ACHN (cell line): Measurements from ENCODE around the gene AEBP1.
"Not testable (repeated sequence)": the region's sequence is repeated elsewhere in the genome, so short reads cannot be mapped to it uniquely, and the experiment has no call there.

Source experiments
- DNase-seq: peaks from one replicate; pipeline ENCODE4 v3.0.0-alpha.2; 2015
- in situ Hi-C: cut with HindIII; loops from 2 replicates; pipeline ENCODE4 v1.10.0; 2017; ENCODE audit warnings: low sequenced_read_pairs, low pct_ligation_motif_present, low pct_unique_long_range_greater_than_20kb

AEBP1 gene

GRCh38 chr7:44124822-44125202, 20.7 kb downstream of the AEBP1 start:
- in situ Hi-C loops = no loop called here

DNA sequence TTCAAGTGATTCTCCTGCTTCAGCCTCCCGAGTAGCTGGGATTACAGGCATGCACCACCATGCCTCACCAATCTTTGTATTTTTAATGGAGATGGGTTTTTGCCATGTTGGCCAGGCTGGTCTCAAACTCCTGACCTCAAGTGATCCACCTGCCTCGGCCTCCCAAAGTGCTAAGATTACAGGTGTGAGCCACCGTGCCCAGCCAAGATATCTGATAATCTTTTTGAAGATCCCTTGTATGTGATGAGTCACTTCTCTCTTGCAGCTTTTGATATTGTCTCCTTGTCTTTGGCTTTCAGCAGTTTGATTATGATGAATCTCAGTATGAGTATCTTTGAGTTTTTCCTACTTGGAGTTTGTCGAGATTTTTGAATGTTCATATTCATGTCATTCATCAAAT, 22.4 kb downstream of the AEBP1 start:
- in situ Hi-C loops, DNase-seq: not testable (repeated sequence)

More at GRCh38 chr7:44124822-44125202, 20.7 kb downstream of the AEBP1 start:
- DNase-seq = no peak

DNA sequence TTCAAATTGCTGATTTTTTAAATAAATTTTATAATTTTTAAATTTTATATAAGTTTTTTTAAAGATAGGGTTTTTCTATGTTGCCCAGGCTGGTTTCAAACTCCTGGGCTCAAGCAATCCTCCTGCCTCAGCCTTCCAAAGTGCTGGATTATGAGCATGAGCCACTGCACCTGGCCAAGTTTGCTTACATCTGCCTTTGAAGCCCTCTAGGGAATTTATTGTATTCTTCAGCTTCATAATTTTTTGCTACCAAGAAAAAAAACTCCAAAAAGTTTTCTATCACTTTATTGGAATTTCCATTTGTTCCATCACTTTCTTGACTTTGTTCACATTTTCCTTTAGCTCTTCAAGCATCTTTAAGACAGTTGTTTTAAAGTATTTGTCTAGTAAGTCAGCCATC, 23.0 kb downstream of the AEBP1 start:
- no peak for DNase-seq
- in situ Hi-C loops = no loop called here

- no peak for DNase-seq
- in situ Hi-C loops = no loop called here
Observed at GRCh38 chr7:44128721-44129582, 24.8 kb downstream of the AEBP1 start.

DNA sequence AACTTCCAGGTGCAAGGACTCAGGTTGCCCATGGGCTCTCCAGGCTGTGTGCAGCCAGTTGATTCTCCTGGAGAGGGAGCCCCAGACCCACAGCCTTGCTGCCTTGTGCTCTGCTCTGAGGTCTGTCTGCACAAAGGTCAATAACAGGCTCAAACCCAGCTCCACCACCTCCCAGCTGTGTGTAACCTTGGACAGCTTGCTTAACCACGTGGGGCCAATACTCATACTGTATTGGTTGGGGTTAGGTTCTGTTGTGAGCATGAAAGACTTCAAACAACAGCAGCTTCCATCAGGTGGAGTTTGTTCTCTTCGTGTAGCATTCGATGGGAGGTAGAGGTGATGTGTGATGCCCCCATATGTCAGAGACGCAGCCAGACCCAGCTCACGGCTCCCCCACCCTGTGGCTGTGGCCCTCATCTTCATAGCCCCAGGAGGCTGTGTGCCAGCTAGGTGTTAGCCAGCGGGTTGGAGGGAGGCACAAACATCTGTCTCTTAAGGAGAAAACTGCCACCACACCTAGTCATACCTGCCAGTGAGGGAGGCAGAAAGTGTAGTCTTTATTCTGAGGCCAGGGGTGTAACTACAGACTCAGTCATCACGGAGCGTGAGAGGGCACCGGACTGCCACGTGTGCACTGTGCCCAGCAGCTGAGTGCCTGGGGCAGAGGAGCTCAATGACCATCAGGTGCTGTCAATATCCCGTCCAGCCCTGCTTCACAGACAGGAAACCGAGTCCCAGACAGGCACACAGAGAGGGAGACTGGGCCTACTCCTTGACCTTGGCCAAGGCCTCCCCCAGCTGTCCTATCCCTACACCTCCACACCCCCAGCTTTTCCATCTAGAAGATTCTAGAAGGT, 27.3 kb downstream of the AEBP1 start:
- DNase-seq = peak; percentile 51
- in situ Hi-C loops = no loop called here

GRCh38 chr7:44132039-44132438, 27.9 kb downstream of the AEBP1 start:
- peak; percentile 29 for DNase-seq
- in situ Hi-C loops = no loop called here

DNA sequence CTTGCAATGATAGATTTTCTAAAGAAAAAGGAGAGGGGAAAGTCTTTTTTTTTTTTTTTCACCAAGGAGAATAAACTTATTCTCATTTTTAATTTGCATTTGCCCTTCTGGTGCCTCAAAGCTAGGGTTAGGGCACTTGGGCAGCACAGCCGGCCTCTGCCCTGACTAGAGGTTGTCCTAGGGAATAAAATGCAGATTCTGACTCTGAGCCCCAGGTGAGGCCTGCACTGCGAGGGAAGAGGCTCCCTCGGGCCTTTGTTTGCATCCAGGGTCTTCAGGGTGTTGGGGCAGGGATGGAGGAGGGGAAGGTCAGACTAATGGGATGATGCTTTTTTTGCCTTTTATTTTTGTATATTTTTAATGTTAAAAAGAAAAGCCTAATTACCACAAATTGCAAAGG, 29.1 kb downstream of the AEBP1 start:
- in situ Hi-C loops = no loop called here
- no peak for DNase-seq

DNA sequence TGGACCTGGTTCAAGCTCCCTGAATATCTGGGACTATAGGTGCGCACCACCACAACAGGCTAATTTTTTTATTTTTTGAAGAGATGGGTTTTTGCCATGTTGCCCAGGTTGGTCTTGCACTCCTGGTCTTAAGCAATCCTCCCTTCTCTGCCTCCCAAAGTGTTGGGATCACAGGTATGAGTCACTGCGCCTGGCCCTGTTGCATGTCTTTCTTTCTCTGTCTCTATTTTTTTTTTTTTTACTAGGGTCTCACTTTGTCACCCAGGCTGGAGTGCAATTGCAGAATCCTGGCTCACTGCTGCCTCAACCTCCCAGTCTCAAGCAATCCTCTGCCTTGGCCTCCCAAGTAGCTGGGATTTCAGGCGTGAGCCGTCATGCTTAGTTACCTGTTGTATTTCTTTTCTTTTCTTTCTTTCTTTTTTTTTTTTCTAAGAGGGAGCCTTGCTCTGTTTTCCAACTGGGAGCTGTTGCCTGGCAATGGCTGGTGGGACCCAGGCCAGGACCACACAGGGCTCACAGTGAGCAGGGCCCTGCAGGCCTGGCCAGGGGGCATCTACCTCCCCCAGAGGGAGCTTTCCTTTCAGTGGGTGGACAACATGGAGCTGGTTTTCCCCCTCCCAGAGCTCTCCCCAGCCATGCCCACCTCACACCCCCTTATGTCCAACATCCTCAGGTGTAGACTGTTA, 30.9 kb downstream of the AEBP1 start:
- in situ Hi-C loops = no loop called here
- no peak for DNase-seq

- in situ Hi-C loops = no loop called here
- no peak for DNase-seq
Observed at GRCh38 chr7:44136731-44137130, 32.6 kb downstream of the AEBP1 start.

- in situ Hi-C loops = no loop called here
- DNase-seq = no peak
Observed at GRCh38 chr7:44138698-44139097, 34.6 kb downstream of the AEBP1 start.

GRCh38 chr7:44139311-44140010, 35.3 kb downstream of the AEBP1 start:
- in situ Hi-C loops = no loop called here

DNA sequence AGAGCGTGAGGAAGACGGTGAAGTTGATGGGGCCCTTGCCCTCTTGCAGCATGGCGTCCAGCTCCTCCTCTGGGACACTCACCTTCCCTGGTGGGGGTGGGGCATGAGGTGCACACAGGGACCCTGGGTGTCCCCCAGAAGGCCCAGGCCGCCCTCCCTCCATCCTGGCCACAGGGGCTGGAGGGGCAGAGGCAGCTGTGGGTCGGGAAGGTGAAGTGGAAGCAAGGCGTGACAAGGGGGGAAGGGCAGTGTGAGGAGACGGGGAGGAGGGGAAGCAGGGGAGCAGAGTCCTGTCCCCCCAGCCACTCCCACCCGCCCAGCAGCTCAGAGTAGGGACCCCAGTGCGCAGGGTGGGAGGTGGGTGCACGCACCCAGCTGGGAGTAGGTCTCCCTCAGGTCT, 36.2 kb downstream of the AEBP1 start:
- no peak for DNase-seq
- in situ Hi-C loops = no loop called here

More at GRCh38 chr7:44139311-44140010, 35.3 kb downstream of the AEBP1 start:
- DNase-seq = no peak

DNA sequence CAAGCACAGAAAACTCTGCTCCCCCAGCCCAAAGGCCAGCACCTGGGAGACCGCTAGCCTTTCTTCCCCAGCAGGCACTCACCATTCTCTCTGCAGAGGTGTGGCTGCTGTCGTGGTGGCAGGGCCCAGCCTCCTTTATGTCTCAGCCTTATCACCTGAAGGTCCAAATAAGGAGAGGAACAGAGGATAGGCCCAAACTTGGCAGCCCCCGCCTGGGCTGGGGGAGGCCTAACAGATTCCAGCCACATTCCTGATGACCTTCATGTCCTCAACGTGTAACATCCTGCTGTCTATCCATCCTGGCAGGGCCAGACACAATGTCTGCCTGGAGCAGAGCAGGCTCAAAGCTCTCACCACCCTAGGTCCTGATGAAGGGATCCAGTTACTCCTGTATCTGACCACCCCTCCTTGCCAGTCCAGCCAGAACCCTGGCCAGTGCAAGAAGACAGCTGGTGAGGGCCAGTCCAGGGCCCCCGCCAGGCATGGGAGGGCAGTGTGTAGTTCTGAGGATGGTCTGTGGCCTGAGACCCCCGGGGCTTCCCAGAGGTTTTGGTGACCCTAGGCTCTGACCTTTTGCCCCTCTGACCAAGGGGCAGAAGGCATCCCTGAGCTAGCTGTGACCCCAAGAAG, 37.2 kb downstream of the AEBP1 start, which contains the start of gene MYL7:
MYL7 (minus strand) TSS at position 112 of the 630 bp plus-strand sequence; CDS start at position 85, 27 bp downstream.
- in situ Hi-C loops = no loop called here
- DNase-seq = no peak

DNA sequence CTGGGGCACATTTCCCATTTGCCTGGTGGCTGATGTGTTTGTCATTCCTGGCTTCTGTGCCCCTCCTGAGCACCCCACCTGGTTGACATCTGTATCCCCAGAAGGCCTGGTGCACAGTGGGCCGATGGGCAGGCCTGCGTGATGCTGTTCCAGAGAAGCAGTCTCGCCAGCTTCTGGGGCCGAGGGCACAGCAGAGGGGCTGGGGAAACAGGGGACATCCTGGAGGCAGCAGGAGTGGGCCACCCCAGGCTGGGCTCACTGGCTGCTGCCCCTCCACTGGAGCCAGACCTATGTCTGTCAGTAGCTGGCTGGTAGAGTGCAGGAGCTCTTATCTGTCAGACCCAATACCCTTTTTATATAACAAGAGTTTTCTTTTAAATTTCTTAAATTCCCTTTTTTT, 37.9 kb downstream of the AEBP1 start:
- DNase-seq = no peak
- in situ Hi-C loops = no loop called here

DNA sequence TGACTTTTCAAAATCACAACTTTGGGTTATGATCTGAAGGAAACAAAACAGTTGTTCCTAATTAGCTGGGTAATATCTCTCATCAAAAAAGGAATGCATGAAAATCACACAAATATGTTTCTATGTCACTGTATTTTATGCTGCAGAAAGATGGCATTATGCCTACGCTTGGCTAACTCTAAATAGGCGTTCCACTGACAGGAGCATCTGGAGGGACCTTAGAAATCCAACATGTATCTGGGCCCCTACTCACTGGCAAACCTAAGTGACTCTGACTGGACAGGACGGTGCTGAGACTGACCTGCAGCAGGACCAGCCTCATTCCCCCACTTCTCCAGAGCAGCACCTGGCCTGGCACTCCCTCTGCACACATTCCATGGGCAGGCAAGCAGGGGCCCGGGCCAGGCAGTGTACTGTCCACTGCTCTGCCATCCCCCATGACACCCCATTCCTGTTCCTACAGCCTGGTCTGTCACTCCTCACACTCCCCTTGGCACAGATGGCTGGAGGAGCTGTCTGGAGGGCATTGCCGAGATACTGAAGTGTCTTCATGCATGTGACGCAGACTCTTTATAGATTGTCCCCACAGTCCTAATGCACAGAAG, 39.6 kb downstream of the AEBP1 start:
- in situ Hi-C loops = no loop called here
- no peak for DNase-seq

DNA sequence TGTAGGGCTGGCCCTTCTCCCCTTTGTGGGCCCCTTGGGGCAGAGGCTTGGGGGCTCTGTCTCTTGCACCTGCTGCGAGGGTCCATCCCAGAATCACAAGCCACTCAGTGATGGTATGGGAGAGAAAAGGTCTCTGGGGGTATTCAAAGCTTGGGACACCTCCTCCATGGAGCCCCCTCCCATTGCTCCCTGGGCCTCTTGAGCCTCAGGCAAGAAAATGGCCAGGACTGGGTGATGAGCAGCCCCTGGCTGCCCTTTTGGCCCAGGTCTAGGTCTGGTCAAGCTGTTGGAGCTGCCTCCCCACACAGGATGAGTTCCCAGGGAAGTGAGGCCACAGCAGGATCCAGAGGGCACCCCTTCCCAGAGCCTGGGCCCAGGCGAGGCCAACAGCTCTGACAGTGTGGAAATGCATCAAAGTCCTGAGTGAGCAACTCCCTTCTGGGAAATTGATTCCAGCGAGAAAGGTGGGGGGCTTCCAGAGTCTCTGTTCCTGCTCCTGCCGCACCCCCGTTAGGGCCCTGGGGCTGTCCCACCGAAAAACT, 40.4 kb downstream of the AEBP1 start:
- DNase-seq = no peak
- in situ Hi-C loops = no loop called here

- DNase-seq = no peak
- in situ Hi-C loops = no loop called here
Observed at GRCh38 chr7:44144968-44145478, 40.9 kb downstream of the AEBP1 start.
